IMR-90 (cell line): Measurements from ENCODE around the gene IL1A.

Experiments used
- CEBPB ChIP-seq: IDR thresholded peaks from 2 replicates; pipeline ENCODE4 v1.6.1; 2012; ENCODE audit warnings: low read depth, low read length, improper control_type of control experiment
- POLR2A ChIP-seq: IDR thresholded peaks from 2 replicates; pipeline ENCODE4 v1.6.1; 2012; ENCODE audit warnings: mild to moderate bottlenecking, low read depth, low read length

GRCh38 chr2:112757265-112757664, 27.0 kb downstream of the IL1A start:
- TF ChIP-seq POLR2A (no peak), CEBPB (peak; percentile 69)
